HG02852 (cell line): ENCODE data around the gene ACVR1B.
A peak's percentile ranks its signal among the peaks of the same experiment; 100 is the strongest.

Source experiments
- ATAC-seq: cut with Tn5 transposase; IDR thresholded peaks from one replicate; pipeline ENCODE4 v1.9.1; 2021; ENCODE audit warnings: mild to moderate bottlenecking, moderate library complexity; ENCODE audit not compliant: unreplicated experiment

Gene ACVR1B

DNA sequence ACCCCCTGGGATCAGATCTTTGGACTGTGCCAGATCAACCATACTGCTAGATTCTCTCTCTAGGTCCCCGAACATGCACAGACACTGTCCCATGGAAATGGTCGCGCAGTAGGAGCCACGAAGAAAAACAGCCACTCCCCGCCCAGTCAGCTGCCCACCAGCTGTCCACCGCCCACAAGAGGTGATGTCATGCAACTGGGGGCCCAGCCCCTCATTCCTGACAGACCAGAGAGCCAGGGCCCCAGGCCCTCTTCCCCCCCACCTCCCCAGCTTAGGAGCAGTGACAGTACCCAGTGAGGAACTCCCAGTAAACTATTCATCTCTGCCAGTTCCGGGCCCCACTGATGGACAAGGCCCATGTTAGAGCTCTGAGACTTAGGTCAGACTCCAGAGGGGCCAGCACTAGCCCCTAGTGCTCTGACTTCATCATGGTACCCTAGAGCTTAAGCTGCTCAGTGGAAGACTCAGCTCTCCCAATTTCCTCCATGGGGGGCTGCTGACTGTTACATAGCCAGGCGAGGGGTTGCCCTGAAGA is 51.6 kb downstream of the ACVR1B start:
- ATAC-seq = no peak

DNA sequence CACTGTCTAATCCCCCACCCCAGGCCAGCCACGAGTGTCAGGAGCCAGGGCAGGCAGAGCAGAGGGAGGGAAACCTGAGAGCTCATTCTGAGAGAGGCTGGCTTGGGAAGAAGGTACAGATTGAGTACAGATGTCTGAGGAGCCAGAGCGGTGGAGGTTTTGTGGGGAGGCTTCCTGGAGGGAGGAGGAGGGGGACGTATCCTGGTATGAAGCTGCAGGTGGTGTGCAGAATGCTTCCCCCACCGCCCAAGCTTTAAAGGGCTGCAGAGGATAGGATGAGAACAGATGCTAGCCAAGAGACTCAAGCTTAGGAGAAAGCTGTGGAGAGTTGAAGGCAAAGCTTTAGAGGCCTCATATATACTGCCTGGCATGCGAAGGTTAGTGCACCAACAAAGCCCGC is 52.1 kb downstream of the ACVR1B start:
- no peak for ATAC-seq

- ATAC-seq = no peak
These were observed 52.6 kb downstream of the ACVR1B start for GRCh38 chr12:52004042-52004648.

DNA sequence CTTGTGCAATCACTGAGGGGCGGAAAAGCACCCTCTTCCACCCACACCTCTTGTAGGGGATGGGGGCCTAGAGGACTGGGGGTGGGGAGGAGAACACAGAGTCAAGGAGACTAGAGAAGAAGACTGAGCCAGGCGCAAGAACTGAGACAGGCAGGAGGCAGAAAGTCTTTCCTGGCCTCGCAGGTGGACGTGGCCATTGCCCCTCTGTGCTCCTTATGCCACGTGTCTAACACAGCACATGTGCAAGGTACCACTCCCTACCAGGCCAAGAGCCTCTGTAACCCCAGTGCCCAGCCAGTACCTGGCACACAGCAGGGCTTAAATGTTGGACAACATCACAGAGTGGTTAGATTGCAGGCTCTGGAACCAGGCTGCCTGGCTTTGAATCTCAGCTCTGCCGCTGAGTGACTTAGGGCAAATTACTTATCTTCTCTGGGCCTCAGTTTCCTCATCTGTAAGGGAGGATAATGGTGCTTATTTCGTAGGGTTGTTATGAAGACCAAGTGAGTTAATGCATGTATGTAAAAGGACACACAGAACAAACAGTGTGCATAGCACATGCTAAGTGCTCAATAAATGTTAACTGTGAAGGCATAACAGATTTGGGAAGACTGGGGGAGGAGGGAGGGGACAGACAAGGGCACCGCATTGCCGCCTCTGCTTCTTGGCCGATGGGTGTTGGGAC is 53.9 kb downstream of the ACVR1B start:
- ATAC-seq = no peak

DNA sequence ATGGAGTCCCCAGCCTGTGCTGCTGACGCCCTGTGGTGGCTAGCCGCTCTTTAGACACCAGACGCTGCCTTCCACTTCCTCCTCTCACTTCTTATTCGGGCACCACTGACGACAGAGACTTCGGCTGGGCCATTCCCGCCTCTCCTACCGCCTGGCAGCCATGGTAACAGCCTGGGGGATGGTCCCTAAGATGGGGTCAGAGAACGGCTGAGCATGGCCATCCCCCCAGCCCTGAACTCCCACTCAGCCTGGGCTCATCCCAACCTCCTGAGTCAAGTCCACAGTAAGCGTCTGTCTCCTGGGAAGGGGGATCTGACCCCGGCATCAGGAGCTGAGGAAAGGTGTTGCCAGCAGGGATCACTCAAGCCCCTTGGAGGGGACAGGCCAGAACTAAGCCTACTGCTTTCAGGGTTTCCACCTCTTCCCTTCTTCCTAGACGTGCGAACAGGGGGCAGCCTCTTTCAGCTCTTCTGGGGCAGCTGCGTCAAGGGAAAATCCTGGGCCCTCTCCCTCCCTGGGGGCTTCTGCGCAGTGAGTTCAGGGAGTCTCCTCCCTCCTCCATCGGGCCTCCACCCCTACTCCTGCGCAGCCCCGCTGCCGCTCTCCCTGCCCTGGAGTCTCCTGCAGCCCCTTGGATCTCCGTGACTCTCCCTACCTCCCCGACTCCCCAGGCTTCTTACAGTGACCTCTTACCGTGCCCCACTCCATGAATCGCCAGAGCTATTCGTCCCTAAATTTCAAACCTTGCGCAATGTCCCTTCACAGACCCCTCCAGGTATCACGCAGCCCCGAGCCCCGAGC is 54.6 kb downstream of the ACVR1B start:
- ATAC-seq = peak; percentile 70

GRCh38 chr12:52006726-52007157 is 55.2 kb downstream of the ACVR1B start, which contains the start of gene TAMALIN:
Gene TAMALIN (plus strand): TSS chr12:52006946. CDS start chr12:52007020, 74 bp downstream.
- no peak for ATAC-seq

- no peak for ATAC-seq
These were observed 55.8 kb downstream of the ACVR1B start for GRCh38 chr12:52007158-52007921.

DNA sequence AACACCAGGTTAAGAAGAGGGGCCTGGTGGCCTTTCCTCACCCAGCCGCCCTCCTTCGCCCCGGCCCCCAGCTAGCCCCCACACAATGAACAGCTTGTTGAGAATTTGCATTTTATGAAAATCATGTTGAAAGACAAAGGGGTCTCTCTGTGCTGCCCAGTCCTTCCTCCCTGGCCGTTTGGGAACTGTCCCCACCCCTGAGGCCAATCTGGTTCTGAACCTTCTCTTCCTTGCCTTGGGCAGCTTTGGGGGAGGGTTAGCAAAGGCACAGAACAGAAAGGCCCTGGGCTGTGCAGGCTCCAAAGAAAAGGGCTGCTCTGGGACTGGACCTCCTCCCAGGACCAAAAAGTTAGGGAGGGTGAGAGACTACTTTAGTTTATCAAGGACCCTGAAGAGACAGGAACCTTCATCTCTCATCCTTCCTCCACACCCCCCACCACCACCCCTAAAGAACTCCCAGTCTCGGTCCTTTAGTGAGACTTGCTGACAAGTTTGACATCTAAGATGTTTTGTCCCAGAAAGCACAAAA is 56.5 kb downstream of the ACVR1B start:
- no peak for ATAC-seq

GRCh38 chr12:52009081-52009751 is 57.7 kb downstream of the ACVR1B start:
- no peak for ATAC-seq

DNA sequence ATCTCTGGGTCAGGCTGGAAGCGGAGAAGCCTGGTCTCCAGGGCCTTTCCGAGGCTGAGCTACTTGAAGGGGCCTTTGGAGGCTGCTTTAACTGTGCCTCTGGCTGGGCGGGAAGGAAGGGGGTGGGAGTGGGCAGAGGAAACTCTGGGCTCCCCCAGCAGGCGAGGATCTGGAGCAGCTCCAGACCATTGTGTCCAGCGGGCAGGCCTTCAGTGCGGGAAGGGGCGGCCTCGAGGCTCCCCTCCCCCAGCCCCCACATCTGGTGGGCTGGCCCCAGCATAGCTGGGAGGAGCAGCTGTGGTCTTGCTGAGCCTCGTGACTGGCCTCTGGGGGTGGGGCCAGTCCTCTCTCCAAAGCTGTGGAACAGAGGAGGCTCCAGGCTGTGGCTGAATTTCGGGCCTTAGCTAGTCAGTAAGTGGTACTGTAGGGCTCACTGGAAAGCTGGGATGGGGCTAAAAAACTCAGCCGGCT is 58.7 kb downstream of the ACVR1B start:
- ATAC-seq = no peak

DNA sequence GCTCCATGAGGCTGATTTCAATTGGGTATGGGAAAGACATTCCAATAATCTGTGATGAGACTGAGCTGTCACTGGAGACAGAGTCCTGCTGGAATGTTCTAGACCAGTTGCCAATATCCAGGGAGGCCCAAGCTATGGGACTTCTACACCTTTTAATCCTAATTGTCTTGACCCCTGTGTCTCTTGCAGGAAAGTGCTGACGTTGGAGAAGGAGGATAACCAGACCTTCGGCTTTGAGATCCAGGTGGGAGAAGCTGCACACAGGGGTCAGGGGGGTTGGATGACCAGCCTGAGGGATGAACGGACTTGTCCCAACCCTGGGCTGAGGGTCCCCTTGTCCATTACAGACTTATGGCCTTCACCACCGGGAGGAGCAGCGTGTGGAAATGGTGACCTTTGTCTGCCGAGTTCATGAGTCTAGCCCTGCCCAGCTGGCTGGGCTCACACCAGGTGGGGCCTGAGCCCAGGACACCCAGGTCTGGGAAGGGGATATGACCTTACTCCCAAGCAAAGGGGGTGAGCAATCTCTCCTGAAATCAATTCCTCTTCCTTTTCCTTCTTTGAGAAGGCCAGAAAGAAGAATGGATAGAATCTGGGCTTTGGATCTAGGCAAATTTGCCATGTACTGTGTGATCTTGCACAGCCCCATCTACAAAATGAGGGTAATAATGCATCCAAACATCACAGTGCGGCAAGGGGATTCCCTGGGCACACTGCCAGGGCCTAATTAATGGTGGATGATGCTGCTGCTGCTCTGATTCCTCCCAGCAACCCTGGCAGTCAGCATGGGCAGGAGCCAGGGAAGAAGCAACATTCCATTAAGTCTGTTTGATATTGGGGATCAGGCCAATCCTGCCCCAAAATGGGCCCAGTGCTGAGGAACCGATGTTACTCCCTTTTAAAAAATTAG is 59.4 kb downstream of the ACVR1B start:
- ATAC-seq = no peak

GRCh38 chr12:52011602-52012214 is 60.2 kb downstream of the ACVR1B start:
- ATAC-seq = no peak

DNA sequence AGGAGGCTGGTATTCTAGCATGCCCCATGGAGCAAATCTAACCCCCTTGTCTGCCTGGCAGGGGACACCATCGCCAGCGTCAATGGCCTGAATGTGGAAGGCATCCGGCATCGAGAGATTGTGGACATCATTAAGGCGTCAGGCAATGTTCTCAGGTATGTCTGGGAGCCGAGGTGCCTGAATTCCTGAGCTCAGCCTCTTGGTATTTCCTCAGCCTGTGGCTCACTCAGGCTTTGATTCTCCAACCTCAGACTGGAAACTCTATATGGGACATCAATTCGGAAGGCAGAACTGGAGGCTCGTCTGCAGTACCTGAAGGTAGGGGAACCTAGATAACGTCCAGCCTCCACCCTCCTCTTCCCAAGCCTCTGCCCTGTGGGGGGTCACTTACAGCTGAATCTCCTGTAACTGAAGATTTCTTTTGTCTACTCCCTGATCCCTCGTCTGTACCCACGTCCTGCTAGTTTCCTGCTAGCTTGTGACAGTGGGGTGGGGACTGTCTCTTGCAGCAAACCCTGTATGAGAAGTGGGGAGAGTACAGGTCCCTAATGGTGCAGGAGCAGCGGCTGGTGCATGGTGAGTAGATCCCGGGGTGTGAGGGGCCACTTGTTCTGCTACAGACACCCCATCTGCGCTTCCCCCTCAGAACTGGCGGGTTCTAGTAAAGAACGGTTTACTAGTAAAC is 62.3 kb downstream of the ACVR1B start:
- ATAC-seq = no peak

DNA sequence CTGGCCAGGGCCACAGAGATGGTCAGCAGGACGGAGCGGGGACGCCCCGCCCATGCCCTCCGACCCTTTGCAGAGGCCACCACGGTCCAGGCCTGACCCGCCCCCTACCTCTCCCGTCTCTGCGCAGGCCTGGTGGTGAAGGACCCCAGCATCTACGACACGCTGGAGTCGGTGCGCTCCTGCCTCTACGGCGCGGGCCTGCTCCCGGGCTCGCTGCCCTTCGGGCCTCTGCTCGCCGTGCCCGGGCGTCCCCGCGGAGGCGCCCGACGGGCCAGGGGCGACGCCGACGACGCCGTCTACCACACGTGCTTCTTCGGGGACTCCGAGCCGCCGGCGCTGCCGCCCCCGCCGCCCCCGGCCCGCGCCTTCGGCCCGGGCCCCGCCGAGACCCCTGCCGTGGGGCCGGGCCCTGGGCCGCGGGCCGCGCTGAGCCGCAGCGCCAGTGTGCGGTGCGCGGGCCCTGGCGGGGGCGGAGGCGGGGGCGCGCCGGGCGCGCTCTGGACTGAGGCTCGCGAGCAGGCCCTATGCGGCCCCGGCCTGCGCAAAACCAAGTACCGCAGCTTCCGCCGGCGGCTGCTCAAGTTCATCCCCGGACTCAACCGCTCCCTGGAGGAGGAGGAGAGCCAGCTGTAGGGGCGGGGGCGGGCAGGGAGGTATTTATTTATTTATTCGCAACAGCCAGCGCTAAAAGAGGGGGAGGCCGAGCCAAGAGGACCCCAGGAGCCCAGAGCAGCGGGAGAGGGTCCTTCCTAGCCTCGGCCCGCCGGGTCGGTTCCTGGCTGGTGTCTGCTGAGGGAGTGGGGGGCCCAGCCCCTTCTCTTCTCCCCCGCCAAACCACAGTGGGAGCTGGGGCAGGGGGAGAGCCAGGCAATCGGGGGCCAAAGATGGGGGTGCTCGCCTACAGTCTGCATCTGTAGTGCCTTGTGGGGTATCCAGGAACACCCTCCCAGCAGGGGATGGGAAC is 63.4 kb downstream of the ACVR1B start:
- no peak for ATAC-seq

- no peak for ATAC-seq
These were observed 64.1 kb downstream of the ACVR1B start for GRCh38 chr12:52015532-52016041.

DNA sequence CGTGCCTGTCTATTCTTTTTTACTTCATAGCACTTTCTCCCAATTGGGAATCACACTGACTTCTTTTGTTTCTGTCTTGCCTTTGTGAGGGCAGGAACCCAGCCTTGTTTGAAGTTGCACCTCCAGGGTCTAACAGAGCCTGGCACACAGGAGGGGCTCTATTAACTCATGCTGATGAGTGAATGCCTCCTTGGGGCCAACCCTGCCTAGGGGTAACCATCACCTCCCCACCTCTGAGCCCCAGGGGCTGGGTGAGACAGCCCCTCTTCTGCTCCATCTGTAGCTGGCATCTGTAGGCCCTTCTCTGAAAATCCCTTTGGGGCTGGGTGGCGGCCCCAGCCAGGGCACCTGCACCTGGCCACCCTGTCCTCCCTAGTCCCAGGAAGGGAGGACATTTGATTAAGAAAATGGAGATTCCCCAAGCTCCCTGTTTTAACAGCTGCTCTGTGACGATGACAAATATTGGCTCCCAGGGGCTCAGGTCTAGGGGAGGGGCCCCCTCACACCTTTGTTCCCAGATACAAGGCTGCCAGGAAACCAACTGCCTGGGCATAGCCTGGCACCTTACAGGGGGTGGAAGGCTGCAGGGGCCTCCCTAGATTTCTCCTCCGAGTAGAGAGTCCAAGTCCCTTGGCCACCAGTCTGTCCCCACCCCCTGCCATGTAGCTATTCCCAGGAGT is 67.1 kb downstream of the ACVR1B start:
- ATAC-seq = no peak
